Measurements from ENCODE around the gene OSM.

Gene OSM

DNA sequence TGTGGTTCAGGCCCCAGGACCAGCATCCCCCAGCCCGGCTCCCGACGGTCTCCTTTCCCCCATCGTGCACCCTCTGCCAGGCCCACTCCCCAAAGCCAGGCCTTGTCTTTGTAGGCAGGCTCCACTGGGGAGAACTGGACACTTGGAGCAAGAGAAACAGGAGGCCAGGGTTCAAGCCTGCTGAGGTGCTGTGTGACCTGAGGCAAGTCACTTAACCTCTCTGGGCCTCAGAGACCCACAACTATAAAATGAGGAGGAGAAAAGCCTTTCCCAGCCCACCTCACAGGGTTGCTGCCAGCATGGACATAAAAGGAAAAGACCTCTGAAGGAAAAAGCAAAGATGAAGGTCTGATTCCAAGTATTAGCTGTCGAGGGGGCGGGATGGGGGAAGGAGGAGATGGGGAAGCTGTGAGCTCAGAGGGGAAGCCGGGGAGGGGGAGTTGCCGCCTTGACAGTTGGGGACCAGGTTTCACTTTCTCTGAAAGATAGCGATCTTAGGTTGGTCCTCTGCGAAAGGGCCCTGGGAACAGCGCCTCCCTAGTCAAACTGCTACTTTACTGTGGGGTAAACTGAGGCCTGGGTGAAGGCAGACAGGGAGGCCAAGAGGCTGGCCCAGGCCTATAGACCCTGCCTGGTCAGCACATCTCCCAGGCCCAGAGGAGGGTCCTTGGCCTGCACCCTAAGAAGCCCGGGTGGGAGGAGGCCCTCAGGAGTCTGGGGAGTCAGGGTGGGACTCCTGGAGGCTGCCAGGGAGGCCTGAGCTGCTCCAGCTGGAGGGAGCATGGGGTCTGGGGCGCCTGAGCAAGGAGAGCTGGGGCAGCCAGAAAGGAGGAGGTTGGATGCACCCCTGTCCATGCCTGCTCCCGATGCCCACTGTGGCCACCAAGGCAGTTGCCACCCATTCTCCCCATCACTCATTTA, 991 bp upstream of the OSM start:
- CTCF ChIA-PET: interaction anchor here (1.0 kb wide), 1 partner anchor 20 kb away, joined by 3 read pairs; no protein-coding TSS in a partner anchor
- POLR2A ChIA-PET: no interaction called here
- DNase-seq (ENCODE audit: extremely low spot score): no peak
- no peak for TF ChIP-seq SUZ12 (IDR thresholded peaks at IDR 0.05)
- TF ChIP-seq TARDBP (IDR thresholded peaks at IDR 0.05): no peak
- no peak for TF ChIP-seq BHLHE40 (IDR thresholded peaks at IDR 0.05; ENCODE audit: borderline replicate concordance)
- no peak for TF ChIP-seq HDGF (IDR thresholded peaks at IDR 0.05; ENCODE audit: borderline replicate concordance)
- TF ChIP-seq FOXK2 (IDR thresholded peaks at IDR 0.05): no peak
- no peak for TF ChIP-seq FOXA1 (IDR thresholded peaks at IDR 0.05)
- no peak for TF ChIP-seq SP1 (IDR thresholded peaks at IDR 0.05)
- TF ChIP-seq CTBP1 (IDR thresholded peaks at IDR 0.05; ENCODE audit: borderline replicate concordance): no peak
- TF ChIP-seq NFRKB (IDR thresholded peaks at IDR 0.05): no peak
- TF ChIP-seq, protein P1, sequence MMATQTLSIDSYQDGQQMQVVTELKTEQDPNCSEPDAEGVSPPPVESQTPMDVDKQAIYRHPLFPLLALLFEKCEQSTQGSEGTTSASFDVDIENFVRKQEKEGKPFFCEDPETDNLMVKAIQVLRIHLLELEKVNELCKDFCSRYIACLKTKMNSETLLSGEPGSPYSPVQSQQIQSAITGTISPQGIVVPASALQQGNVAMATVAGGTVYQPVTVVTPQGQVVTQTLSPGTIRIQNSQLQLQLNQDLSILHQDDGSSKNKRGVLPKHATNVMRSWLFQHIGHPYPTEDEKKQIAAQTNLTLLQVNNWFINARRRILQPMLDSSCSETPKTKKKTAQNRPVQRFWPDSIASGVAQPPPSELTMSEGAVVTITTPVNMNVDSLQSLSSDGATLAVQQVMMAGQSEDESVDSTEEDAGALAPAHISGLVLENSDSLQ (IDR thresholded peaks at IDR 0.05): no peak
- no peak for TF ChIP-seq LEF1 (IDR thresholded peaks at IDR 0.05; ENCODE audit: borderline replicate concordance)
- no peak for TF ChIP-seq ELF4 (IDR thresholded peaks at IDR 0.05)

DNA sequence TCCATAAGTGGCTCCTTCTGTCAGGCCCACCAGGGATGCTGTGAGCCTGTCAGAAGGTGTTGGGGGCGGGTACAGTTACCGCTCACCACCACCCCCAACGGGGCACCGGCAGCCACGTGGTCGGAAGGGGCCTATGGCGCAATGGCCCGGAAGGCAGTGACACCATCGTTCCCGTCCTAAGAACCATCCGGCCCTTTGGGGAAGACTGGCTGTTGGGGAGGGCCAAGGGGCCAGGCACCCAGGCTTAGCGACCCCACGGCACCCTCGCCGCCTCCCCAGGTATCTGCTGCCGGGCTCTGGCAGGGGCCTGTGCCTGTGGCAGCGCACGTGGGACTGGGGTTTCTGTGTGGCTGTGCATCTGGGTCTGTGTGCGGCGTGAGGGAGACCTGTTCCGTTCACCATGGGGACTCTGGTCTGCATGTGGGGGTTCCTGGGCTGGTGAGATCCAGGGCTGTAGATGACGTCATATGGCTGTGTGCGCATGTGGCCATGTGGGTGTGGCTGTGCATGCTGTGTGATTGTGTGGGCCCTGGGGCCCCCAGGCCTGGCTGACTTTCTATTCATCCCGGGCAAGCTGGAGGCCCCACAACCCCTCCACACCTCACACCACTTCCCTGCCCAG, 717 bp downstream of the OSM start:
- POLR2A ChIA-PET: no interaction called here
- TF ChIP-seq FOXK2 (IDR thresholded peaks at IDR 0.05) (no peak), SUZ12 (IDR thresholded peaks at IDR 0.05) (no peak), BHLHE40 (IDR thresholded peaks at IDR 0.05; ENCODE audit: borderline replicate concordance) (no peak), ZNF384 (IDR thresholded peaks at IDR 0.05) (no peak), ELF4 (IDR thresholded peaks at IDR 0.05) (no peak), ARNT (IDR thresholded peaks at IDR 0.05) (no peak), LEF1 (IDR thresholded peaks at IDR 0.05; ENCODE audit: borderline replicate concordance) (no peak), CTBP1 (IDR thresholded peaks at IDR 0.05; ENCODE audit: borderline replicate concordance) (no peak), HDGF (IDR thresholded peaks at IDR 0.05; ENCODE audit: borderline replicate concordance) (no peak), NFRKB (IDR thresholded peaks at IDR 0.05) (no peak), TARDBP (IDR thresholded peaks at IDR 0.05) (no peak), FOXM1 (IDR thresholded peaks at IDR 0.05; ENCODE audit: borderline replicate concordance) (no peak), L3MBTL2 (conservative IDR thresholded peaks at IDR 0.05) (no peak), FOXA1 (IDR thresholded peaks at IDR 0.05) (no peak), SP1 (IDR thresholded peaks at IDR 0.05) (no peak)
- TF ChIP-seq, protein P1 (IDR thresholded peaks at IDR 0.05): no peak
- no peak for DNase-seq (ENCODE audit: extremely low spot score)
- CTCF ChIA-PET: interaction anchor here (1.8 kb wide), 1 partner anchor 10 kb away, joined by 6 read pairs; no protein-coding TSS in a partner anchor

DNA sequence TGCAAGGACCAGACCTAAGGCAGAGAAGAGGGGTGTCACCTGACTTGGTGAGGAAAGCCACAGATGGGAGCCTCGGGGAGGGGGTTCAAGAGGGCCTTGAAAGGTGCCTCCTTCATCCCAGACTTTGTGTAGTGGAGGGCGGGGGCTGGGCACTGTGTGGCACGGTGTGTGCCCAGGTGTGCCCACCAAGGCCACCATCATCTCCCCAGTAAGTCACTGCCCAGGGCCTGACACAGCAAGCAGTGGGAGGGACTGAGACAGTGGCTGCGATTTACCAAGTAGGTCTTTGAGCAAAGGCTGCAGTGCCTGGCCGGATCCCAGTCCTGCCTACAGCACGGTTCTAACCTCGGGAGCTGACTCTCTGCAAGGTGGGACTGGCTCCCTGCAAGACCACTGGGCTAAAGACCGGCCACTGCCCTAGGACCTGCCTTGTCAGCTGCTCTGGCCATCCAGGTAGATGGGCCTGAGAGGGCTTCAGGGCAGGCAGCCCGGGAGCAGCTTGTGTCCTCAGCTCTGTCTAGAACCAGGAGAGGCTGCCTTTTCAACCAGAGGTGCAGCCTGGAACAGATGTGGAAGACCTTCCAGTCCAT, 1.4 kb downstream of the OSM start:
- DNase-seq (ENCODE audit: extremely low spot score): no peak
- no peak for TF ChIP-seq CTBP1 (IDR thresholded peaks at IDR 0.05; ENCODE audit: borderline replicate concordance)
- TF ChIP-seq SP1 (IDR thresholded peaks at IDR 0.05): no peak
- TF ChIP-seq TARDBP (IDR thresholded peaks at IDR 0.05): no peak
- no peak for TF ChIP-seq BHLHE40 (IDR thresholded peaks at IDR 0.05; ENCODE audit: borderline replicate concordance)
- TF ChIP-seq, protein P1 (IDR thresholded peaks at IDR 0.05): no peak
- TF ChIP-seq L3MBTL2 (conservative IDR thresholded peaks at IDR 0.05): no peak
- no peak for TF ChIP-seq FOXA1 (IDR thresholded peaks at IDR 0.05)
- TF ChIP-seq ZNF384 (IDR thresholded peaks at IDR 0.05): no peak
- no peak for TF ChIP-seq NFRKB (IDR thresholded peaks at IDR 0.05)
- no peak for TF ChIP-seq LEF1 (IDR thresholded peaks at IDR 0.05; ENCODE audit: borderline replicate concordance)
- TF ChIP-seq HDGF (IDR thresholded peaks at IDR 0.05; ENCODE audit: borderline replicate concordance): no peak
- TF ChIP-seq FOXM1 (IDR thresholded peaks at IDR 0.05; ENCODE audit: borderline replicate concordance): no peak
- no peak for TF ChIP-seq FOXK2 (IDR thresholded peaks at IDR 0.05)
- no peak for TF ChIP-seq ARNT (IDR thresholded peaks at IDR 0.05)
- no peak for TF ChIP-seq SUZ12 (IDR thresholded peaks at IDR 0.05)
- no peak for TF ChIP-seq ELF4 (IDR thresholded peaks at IDR 0.05)
- POLR2A ChIA-PET: no interaction called here
- CTCF ChIA-PET: interaction anchor here (1.0 to 2.8 kb wide), 3 partner anchors 9 to 62 kb away, joined by 3 to 19 read pairs (median 6); partner anchors contain the start of genes CASTOR1 and TBC1D10A

DNA sequence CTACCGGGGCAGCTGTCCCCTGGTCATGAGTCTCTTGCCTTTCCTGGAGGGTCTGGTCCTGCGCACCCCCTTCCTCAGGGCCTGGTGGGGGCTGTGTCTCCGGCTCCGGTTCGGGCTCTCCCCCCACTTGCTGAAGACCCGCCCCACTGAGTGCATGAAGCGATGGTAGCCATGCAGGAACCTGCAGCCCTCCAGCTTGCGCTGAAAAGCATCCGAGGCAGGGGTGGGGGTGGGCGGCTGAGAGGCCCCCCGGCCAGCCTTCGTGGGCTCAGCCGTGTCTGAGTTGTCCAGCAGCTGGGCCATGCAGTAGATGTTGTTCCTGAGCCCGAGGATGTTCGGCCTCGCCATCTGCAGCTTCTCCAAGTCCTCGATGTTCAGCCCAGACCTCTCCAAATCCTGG, 2.8 kb downstream of the OSM start:
- no peak for TF ChIP-seq FOXM1 (IDR thresholded peaks at IDR 0.05; ENCODE audit: borderline replicate concordance)
- TF ChIP-seq ZNF384 (IDR thresholded peaks at IDR 0.05): no peak
- ChIA-PET CTCF (interaction anchor here (0.7 to 2.8 kb wide), 8 partner anchors 8 to 532 kb away, joined by 3 to 19 read pairs (median 4); partner anchors contain the start of gene CASTOR1), POLR2A (interaction anchor here (1.6 kb wide), 1 partner anchor 160 kb away, joined by 4 read pairs; no protein-coding TSS in a partner anchor)

More for the DNA sequence above, 2.8 kb downstream of the OSM start:
- DNase-seq (ENCODE audit: extremely low spot score): no peak

Data from HEK293T (cell line).